ENCODE results near the gene USP37. TPM values are rescaled to one million over a fixed set of nuclear protein-coding genes. Genes with fewer than 3 reads are reported as not detected.

The USP37 gene, protein sequence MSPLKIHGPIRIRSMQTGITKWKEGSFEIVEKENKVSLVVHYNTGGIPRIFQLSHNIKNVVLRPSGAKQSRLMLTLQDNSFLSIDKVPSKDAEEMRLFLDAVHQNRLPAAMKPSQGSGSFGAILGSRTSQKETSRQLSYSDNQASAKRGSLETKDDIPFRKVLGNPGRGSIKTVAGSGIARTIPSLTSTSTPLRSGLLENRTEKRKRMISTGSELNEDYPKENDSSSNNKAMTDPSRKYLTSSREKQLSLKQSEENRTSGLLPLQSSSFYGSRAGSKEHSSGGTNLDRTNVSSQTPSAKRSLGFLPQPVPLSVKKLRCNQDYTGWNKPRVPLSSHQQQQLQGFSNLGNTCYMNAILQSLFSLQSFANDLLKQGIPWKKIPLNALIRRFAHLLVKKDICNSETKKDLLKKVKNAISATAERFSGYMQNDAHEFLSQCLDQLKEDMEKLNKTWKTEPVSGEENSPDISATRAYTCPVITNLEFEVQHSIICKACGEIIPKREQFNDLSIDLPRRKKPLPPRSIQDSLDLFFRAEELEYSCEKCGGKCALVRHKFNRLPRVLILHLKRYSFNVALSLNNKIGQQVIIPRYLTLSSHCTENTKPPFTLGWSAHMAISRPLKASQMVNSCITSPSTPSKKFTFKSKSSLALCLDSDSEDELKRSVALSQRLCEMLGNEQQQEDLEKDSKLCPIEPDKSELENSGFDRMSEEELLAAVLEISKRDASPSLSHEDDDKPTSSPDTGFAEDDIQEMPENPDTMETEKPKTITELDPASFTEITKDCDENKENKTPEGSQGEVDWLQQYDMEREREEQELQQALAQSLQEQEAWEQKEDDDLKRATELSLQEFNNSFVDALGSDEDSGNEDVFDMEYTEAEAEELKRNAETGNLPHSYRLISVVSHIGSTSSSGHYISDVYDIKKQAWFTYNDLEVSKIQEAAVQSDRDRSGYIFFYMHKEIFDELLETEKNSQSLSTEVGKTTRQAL
- 11.4 and 16.1 TPM in 2 replicates for total RNA-seq (2014; rRNA removed; shearing (Covaris generic))

DNA sequence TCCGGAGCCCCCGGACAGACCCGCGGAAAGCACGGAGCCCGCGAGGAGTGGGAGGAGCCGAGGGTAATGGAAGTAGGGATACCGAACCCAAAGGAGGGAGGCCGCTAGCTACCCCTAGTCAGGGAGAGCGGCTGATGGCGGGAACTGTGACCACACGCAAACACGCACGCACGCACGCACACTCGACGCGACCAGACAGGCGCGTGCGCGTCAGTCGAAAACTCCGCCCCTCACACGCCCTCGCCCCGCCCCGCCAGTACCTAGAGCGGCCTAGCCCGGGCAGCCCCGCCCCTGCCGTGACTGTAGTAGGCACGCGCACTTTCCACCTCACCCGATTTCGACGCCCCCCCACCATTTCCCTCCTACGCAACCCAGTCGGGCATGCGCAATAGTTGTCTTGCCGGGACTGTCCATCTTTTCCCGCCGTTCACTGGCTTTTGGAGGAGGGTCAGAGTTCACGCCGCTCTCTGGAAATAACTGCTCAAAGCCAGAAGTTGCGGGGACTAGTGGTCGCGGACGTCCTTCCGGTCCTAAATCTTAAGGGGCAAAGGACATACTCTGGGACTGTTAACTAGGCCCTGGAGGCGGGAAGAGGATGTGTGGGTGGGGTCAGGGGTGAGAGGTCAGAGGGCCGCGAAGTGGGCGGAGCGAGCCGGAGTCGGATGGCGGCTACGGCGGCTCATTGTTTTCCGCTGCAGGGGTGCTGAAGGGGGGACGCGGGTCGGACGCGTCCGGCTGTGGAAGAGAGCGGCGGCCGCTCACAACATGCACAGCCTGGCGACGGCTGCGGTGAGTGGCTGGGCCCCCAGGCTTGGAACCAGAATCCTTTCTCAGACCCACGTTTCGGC is at the start of gene USP37, which contains the start of gene CNOT9:
Gene USP37, minus strand, starts transcription at position 162 of the 848 bp plus-strand sequence. CDS start 9,698 bp downstream, outside the sequence.
Gene CNOT9, plus strand, starts transcription at position 650 of the 848 bp plus-strand sequence. Its CDS starts 116 bp downstream, at position 766.
- peak; percentile 99 for DNase-seq (ENCODE audit: low read depth)

DNA sequence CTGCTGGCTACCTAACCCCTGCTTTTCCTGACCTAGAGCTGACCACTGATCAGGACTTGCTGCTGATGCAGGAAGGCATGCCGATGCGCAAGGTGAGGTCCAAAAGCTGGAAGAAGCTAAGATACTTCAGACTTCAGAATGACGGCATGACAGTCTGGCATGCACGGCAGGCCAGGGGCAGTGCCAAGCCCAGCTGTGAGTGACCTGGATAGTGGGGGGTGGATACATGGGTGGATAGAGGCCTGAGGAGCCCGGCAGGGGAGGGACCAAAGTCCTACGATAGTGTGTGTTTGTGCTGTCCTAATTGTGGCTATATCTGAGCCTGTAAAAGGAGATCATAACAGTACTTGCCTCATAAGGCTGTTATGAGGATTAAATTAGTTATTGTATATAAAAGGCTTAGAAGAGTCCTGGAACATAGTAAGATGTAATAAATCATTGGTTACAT is 47.7 kb upstream of the USP37 start:
- no peak for DNase-seq (ENCODE audit: low read depth)

DNA sequence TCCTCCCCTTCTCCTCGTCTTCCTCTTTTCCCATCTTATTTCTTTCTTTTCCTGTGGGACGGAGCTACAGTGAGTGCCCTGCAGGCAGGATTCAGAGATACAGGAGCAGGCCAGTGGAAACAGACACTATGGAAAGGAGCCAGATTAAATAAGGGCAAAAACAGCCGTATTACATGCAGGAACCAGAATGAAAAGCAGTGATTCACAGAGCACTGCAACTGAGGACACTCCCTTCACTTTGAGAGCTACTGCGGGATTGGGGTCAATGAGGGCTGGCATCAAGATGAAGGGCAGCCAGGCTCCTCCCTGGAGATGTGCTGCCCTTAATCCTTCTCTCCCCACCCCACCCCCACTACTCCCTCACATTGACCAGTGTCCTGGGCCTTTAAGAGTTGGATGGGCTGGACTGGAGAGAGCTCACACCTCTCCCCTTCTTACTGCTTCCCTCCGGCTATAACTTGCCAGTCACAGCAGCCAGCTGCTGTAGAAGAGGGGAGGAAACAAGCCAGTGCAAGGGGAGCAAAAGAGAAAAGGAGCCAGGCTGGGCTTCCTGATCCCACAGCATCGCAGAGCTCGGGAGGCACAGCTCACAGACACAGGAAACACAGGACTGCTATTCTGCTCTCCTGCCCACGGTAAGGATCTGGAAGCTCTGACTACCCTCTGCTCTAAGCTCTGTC is 39.4 kb upstream of the USP37 start, which contains the start of gene PLCD4:
Gene PLCD4, plus strand, starts transcription at position 464 of the 680 bp plus-strand sequence. CDS start 7,841 bp downstream, outside the sequence.
- peak; percentile 34 for DNase-seq (ENCODE audit: low read depth)

DNA sequence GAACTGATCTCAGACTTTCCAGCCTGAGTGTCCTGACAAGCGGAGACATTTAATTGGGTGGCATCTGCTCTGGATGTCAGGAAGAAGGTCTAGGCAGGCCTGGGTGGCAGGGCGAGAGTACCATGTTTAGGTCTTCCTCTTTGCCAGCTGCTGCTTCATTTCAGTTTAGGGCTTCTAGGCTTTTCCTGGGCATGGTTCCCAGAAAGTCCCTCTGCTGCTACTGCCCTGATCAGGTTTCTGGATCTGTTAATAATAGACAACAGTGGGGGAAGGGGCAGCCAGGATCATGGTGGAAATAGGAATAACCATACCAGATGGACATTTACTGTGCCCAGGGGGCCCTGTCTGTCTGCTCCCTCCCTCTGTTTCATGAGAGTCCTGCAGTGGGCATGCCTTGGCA is 37.3 kb upstream of the USP37 start:
- DNase-seq (ENCODE audit: low read depth), result peak; percentile 13

DNA sequence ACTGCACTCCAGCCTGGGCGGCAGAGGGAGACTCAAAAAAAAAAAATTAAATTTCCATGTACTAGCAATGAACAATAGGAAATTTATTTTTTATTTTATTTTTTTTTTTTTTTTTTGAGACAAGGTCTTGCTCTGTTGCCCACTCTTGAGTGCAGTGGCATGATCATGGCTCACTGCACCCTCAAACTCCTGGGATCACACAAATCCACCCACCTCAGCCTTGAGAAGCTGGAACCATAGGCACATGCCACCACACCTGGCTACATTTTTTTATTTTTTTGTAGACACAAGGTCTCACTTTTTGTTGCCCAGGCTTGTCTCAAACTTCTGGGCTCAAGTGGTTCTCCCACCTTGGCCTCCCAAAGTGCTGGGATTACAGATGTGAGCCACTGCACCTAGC is 17.4 kb upstream of the USP37 start:
- no peak for DNase-seq (ENCODE audit: low read depth)

DNA sequence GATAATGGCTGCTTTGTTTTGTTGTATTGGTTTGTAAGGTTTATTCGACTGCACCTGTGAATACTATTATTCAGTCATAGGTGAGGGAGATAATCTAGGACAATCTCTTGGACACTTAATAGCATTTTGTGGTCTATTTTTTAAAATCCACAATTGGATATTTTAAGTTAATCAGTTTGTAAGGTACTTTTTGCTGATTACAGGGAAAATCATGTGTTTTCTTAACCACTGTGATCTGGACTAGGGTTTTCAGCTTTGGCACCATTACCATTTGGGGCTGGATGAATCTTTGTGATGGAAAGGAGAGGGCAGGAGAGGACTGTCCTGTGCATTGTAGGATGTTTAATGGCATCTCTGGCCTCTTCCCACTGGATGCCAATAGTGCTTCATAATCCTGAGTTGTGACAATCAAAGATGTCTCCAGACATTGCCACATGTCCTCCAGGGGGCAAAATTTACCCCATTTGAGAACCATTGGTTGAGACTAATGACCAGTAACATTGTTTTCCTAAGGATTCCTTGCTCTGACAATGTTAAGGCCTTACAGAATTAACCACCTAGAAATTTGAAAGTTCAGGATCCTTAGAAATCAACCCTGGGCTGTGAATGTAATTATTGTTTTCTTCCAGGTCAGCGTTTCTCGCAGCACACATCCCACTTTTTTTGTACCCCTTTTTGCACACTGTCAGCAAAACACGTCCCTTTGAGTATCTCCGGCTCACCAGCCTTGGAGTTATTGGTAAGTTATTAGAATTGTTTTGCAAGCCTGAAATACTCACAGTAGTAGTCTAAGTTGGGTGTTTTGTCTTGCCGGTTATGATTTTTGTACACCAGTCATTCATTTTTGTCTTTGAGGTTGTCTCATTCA is 16.1 kb upstream of the USP37 start:
- no peak for DNase-seq (ENCODE audit: low read depth)

DNA sequence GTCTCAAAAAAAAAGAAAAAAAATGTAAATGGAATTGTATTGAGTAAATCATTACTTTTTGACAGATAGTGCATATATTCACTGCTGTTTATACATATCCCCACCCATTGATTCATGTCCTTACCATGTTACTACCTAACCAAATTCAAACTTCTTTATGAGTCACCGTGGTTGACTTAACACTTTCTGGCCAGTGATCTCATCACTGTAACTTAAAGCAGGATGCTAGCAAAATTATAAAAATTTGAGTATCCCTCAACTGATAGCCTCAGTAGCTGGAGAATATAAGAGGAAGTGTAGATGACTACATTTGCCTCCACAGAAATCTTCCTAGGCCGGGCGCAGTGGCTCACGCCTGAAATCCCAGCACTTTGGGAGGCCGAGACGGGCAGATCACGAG is 13.9 kb upstream of the USP37 start:
- peak; percentile 71 for DNase-seq (ENCODE audit: low read depth)

DNA sequence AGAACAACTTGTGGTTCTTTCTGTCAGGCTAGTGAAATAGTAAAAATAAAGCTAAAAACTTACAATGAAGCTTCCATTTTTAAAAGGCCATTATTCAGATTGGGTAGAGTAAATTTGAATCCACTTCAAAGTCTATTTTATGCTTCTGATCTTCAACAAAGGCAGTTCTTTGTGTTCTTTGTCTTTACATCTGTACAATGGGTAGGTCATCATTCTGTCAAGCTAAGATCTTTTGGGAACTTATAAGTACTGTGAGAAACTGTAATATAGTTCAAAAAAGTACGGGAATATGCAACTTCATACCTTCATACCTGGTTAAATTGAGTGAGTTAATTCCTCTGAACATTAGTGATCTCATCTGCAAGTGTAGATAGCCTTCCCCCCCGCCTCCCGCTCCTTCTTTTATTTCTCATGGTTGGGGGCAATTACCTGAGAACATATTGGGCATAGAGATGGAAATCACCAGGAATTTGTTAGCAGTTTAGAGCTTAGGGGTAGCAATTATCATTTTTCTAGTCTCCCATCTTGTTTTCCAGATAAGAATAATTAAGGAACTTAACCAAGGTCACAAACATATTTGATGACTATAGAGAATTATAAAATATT is 10.2 kb upstream of the USP37 start:
- DNase-seq (ENCODE audit: low read depth), result no peak

DNA sequence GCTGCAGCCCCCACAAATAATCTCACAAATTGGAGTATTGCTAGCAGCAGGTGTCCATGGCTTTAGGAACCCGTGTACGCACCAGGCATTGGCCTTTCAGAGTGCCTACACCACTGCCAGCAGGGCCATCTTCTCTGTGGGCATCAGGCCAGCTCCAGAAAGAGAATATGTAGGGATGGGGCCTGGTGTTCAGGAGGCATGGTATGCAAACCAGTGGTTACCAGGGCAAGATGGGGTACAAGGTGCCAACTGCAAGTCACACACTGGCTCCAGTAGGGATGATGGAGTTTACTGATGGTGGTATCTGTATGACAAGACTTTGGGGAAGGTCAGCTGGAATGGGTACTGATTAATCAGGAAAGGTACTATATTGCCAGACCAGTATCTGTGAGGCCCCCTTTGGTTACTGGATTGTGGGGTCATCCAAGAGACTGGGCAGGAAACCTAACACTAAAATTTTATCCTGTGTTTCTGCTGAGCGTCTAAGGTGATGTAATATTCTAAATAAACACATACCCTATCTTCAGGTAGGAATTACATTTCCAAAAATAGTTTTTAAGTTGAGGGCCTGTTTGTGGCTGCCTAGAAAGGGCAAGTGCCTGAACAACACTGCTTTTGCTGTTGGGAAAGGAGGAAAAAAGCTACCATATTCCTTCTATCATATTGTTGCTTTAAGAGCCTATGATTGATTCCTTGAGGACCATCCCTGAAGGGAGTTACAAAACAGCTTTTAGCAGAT is 9.5 kb upstream of the USP37 start:
- DNase-seq (ENCODE audit: low read depth), result no peak

DNA sequence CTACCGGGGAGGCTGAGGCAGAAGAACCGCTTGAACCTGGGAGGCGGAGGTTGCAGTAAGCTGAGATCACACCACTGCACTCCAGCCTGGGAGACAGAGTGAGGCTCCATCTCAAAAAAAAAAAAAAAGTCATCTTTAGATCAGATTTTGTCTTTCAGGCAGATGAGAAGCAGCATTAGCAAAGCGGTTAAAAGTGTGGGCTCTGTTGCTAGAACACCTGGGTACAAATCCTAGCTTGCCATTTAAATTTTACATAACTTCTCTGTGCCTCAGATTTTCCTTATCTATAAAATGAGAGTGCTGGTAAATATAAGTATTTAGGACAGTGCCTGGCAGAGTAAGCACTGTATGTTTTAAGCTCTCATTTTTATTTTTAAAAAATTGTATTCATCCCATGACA is 8.7 kb upstream of the USP37 start:
- DNase-seq (ENCODE audit: low read depth), result no peak

DNA sequence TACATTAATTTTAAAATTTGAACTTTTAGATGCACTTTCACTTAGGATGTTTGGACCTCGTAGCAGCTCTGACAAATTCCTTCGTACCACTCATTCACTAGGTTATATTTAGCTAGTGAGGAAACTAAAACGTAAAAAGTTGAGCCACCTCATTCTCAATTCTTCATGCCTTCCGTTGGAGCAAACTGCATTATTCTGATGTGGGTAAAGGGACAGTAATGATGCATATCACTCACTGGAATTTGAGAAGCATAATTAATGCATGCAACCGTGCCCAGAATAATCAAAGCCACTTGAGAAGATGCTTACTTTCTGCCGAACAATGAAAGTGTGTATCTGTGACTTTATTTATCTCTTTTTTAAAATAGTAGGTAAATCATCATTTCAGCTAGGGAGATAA is 2.7 kb upstream of the USP37 start:
- DNase-seq (ENCODE audit: low read depth), result no peak

DNA sequence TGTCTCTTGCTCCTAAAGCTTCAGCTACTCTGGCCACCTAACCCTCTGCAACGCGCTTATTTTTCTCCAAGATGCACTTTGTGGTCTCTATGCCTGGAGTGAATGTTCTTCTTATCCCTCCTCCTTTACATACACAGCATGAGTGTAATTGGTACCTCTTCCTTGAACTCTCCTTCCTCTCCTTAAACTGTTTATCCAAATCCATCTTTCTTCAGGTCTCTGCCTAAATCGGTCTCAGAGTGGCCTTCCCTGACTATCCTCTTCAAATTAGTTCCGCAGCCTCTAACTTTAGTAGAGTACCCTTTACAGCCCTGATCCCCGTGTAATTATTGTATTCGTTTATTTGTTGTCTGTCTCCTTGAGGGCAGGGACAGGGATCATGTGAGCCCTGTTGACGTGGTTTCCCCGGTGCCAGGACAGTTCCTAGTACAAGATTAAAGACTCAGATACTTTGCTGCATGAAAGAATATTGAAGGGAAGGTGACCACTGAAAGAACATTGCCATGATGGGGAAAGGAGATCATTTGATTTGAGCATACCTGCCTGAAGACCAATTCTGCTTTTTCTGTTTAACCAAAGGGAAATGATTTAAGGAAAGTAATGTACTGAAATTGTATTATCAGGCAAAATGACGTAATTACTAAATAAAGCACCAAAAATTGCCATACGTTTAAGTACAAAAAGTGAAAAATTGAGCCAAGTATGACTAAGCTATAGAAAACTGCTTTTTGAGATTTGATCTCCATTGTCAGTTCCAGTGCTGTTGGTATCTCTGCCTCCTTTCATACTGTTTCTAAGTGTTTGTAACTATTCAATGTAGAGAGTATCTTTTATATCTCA is 1.7 kb upstream of the USP37 start:
- DNase-seq (ENCODE audit: low read depth), result peak; percentile 11

DNA sequence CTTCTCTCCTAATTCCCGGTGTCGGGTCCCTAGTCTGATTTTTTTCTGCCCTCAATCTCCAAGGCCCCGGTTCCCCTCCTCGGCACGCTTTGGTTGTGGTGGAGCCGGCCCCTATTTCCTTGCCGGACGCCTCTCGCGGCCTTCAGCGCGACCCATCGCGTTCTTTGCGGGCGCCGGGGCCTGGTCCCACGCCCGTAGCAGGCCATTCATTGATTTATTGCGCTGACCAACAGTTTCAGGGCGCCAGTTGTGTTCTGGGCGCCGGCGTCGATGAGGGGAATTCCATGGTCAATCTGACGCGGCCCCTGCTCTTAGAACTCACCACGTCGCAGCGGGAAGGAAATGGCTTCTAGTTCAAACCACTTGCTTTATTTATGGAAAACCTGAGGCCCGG is 884 bp upstream of the USP37 start:
- DNase-seq (ENCODE audit: low read depth), result peak; percentile 74

DNA sequence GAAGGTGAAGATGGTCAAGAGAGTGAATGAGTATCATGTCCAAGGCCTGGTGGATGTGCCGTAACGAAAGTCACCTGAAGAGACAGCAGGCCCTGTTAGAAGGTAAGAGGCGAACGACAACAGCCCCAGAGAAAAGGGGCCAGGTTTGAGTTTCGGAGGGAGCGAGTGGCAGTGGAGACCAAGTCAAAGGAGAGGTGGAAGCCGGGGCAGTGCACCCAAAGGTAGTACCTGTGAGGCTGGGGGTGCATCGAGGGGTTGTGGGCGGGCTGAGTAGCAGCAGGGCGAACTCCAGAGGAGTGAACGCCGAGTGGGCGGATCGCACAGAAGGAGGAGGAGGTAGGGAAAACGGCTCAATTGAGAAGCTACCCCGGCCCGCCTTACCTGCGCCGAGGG is 358 bp downstream of the USP37 start:
- DNase-seq (ENCODE audit: low read depth), result no peak

DNA sequence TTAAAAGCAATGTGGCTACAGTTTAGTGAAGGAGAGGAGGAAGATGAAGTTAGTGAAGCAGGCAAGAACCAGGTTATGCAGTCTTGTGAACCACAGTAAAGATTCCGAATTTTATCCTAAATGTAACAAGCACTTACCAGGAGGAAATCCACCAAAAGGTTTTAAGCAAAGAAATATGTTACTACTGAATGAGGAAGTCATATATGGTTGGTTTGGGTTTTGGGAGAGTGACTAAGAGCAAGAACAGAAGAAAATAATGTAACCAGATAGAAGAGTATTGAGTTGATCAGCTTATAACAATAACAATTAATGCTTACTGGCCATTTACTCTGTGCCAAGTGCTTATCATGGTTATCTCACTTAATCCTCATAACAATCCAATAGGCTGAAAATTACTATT is 1.9 kb downstream of the USP37 start:
- DNase-seq (ENCODE audit: low read depth), result no peak

DNA sequence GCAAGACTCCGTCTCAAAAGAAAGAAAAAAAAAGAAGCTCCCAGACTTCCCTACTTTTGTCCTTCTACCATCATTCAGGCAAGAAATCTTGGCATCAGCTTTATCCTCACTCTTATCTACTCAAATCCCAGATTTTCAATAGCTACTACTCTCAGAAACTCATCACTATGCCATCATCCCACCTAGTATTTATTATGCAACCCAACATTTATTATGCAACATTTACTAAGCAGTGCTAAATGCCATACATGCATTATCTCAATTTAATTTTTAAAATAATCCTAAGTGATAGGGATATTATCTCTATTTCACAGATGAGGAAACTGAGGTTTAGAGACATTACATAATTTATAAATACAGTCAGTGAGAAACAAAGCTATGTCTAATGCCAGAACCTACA is 4.1 kb downstream of the USP37 start:
- no peak for DNase-seq (ENCODE audit: low read depth)

DNA sequence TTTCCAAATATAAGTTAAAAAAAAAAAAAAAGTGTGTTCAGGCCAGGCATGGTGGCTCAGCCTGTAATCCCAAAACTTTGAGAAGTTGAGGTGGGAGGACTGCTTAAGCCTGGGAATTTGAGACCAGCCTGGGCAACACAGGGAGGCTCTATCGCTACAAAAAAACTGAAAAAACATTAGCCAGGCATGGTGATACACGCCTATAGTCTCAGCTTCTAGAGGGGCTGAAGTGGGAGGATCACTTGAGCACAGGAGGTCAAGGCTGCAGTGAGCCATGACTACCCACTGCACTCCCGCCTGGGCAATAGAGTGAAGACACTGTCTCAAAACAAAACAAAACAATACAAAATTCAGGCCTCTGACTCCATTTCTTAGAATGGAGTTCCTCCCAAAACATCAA is 9.2 kb downstream of the USP37 start:
- DNase-seq (ENCODE audit: low read depth), result no peak

DNA sequence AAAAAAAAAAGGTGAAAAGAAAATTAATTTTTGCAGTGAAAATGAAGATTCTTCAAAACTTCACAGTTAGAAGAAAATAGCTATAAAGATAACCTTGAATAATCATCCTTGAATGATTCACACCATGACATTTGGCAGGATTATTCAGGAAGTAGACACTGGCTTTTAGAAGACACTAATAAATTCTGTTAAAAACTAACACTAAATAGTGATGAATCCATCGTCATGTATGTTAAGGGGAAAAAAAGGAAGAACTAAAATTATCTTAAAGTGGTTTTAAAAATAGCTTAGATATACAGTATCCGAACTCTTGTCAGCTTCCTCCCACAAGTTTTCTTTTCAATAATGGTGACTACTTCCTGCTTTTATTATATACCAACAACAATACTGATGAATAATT is 10.2 kb downstream of the USP37 start:
- no peak for DNase-seq (ENCODE audit: low read depth)
